Subcutaneous abdominal adipose tissue (tissue), 5 donors: ENCODE measurements around the gene LRRTM3.

Source experiments
- H3K27ac ChIP-seq: one replicate; pipeline ENCODE4 v1.7.0; 2013; ENCODE audit warnings: low read depth, mild to moderate bottlenecking, inconsistent platforms, low read length, moderate library complexity
- H3K27me3 ChIP-seq, 5 donors: one replicate each; pipeline ENCODE4 v1.7.0; 2013; ENCODE audit warnings: low read length in 5 of 5, inconsistent platforms in 1 of 5; ENCODE audit not compliant: control insufficient read depth in 5 of 5, insufficient read depth in 4 of 5
- H3K36me3 ChIP-seq, 5 donors: one replicate each; pipeline ENCODE4 v1.7.0; 2013; ENCODE audit warnings: low read length in 5 of 5; ENCODE audit not compliant: control insufficient read depth in 5 of 5, insufficient read depth in 5 of 5
- H3K4me1 ChIP-seq, 5 donors: one replicate each; pipeline ENCODE4 v1.7.0; 2013; ENCODE audit warnings: low read length in 5 of 5, mild to moderate bottlenecking in 3 of 5, moderate library complexity in 1 of 5; ENCODE audit not compliant: control insufficient read depth in 5 of 5, insufficient read depth in 5 of 5
- H3K4me3 ChIP-seq, 5 donors: one replicate each; pipeline ENCODE4 v1.7.0; 2013; ENCODE audit warnings: low read length in 5 of 5, low read depth in 1 of 5
- H3K9ac ChIP-seq, 5 donors: one replicate each; pipeline ENCODE4 v1.7.0; 2013; ENCODE audit warnings: low read length in 5 of 5, mild to moderate bottlenecking in 4 of 5, moderate library complexity in 3 of 5
- H3K9me3 ChIP-seq, 5 donors: one replicate each; pipeline ENCODE4 v1.7.0; 2013; ENCODE audit warnings: low read length in 5 of 5; ENCODE audit not compliant: control insufficient read depth in 5 of 5
- donor health status: healthy.
- donor health status: healthy.
- donor health status: healthy.
- donor health status: healthy.
- donor health status: healthy.

Gene LRRTM3

DNA sequence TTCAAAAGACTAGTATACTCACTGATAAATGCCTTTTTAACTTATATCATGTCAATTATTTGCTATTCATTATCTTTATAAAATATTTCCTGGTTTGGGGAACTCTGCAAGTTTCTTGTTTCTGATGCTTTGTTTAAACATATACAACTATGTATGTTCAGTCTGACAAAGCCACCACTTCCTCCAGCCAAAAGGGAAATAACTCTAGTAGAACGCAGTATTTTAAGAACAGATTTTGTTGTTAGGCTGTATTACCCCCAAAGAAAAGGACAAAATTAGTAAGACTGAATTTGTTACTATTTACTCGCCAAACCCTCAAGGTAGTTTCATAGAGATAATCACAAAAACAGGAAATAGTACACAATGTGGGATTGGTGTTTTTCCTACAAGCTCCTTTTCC is 78.9 kb downstream of the LRRTM3 start:
- H3K9me3 ChIP-seq, result no peaks in the 10 kb centered on the region
- no peak overlapping the region for H3K4me3 ChIP-seq
- no peak overlapping the region for H3K9ac ChIP-seq
- H3K27ac ChIP-seq, result no peak overlapping the region
- H3K36me3 ChIP-seq, result no peaks in the 10 kb centered on the region
- H3K4me1 ChIP-seq, result peaks cover 0 to 5% (median 0%) of the 10 kb centered on the region in 5 donors
- no peaks in the 10 kb centered on the region for H3K27me3 ChIP-seq

DNA sequence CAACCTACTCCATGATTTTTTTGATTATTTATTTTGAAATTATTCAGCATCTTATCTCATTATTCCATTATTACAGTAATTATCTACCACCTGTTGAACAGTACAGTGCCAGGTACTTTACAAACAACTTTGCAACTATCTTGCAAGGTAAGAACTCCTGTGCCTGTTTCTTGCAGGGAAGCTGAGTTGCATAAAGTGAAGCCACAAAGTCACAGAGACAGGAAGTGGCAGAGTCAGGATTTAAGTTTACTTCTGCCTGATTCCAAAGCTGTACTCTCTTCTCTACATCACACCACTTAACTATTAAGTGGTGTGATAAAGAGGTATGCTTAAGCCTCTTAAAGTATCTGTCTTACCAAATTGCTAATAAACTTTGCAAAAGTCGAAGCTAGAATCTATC is 80.1 kb downstream of the LRRTM3 start:
- no peaks in the 10 kb centered on the region for H3K27me3 ChIP-seq
- H3K4me1 ChIP-seq, result no peaks in the 10 kb centered on the region
- no peaks in the 10 kb centered on the region for H3K36me3 ChIP-seq
- H3K4me3 ChIP-seq, result no peak overlapping the region
- H3K27ac ChIP-seq, result no peak overlapping the region
- no peak overlapping the region for H3K9ac ChIP-seq
- no peaks in the 10 kb centered on the region for H3K9me3 ChIP-seq

DNA sequence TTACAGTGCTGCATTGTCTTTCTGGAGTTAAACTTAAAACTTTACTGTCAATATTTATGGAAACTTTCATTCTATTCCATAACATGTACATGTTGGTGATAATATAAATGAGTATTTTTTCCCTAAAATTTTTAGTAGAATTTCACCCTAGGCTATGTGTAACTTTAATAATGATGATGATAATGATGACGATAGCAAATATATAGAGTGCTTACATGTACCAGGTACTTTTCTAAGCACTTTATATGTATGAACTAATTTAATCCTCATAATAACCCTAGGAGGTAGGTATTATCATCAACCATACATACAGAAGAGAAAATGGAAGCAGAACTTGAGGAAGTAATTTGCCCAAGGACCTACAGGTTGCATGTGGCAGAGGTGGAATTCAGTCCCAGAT is 85.6 kb downstream of the LRRTM3 start:
- Histone ChIP-seq H3K27ac (no peak overlapping the region), H3K27me3 (no peaks in the 10 kb centered on the region), H3K4me1 (no peaks in the 10 kb centered on the region), H3K9ac (no peak overlapping the region), H3K4me3 (no peak overlapping the region), H3K36me3 (no peaks in the 10 kb centered on the region), H3K9me3 (no peaks in the 10 kb centered on the region)

DNA sequence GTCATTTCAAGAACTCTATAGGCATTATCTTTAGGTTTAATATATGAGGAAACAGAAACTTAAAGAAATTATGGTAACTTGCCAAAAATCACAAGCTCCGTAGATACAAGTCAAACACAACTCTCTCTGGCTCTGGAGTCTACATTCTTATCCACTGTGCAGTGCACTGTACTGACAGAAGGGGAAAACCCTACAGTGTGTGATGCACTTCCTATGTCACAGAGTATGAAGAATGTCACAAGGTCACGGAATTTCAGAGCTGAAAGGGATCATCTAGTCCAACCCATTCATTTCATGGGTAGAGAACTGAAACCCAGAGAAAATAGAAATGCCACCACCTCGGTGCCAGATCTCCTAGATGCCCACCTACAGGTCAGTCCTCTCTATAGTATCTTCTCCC is 86.1 kb downstream of the LRRTM3 start:
- no peak overlapping the region for H3K9ac ChIP-seq
- no peaks in the 10 kb centered on the region for H3K36me3 ChIP-seq
- no peak overlapping the region for H3K27ac ChIP-seq
- H3K27me3 ChIP-seq, result no peaks in the 10 kb centered on the region
- no peaks in the 10 kb centered on the region for H3K4me1 ChIP-seq
- H3K4me3 ChIP-seq, result no peak overlapping the region
- no peaks in the 10 kb centered on the region for H3K9me3 ChIP-seq

DNA sequence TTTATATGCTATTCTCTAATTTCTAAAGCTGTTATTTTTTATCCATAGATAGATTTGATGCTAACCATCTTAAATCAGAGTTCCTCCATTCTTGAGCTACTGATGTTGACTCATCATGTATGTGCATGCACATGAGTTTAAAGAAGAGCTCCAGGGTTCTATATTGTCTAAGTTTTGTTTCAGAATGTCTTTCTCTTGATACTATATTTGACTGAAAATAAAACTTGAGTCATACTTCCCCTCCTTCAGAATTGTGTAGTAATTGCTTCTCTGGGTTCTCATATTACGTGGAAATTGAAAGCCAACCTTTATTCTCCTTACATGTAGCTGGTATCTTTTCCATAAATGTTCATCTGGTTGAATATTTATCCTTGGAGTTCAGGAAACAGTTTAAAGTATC is 89.4 kb downstream of the LRRTM3 start:
- Histone ChIP-seq H3K36me3 (no peaks in the 10 kb centered on the region), H3K27me3 (no peaks in the 10 kb centered on the region), H3K4me1 (no peaks in the 10 kb centered on the region), H3K27ac (no peak overlapping the region), H3K4me3 (no peak overlapping the region), H3K9ac (no peak overlapping the region), H3K9me3 (no peaks in the 10 kb centered on the region)

DNA sequence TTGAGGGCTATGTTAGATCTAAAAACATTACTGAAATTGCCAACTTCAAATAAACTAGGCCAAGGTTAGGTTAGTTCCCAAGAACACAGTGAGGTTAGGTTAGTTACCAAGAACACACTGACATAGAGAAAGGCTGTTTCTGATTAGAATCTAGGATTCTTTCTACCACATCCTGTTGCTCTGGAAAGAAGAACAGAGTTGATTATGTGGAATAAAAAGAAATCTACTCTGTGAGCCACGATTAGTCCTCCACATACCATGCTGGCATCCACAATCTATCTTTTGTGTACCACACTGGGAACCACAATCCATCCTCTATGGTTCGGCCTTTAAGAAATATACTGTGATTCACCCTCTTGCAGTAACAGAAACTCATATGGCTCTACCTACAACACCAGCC is 91.4 kb downstream of the LRRTM3 start:
- H3K36me3 ChIP-seq, result no peaks in the 10 kb centered on the region
- no peaks in the 10 kb centered on the region for H3K27me3 ChIP-seq
- no peaks in the 10 kb centered on the region for H3K4me1 ChIP-seq
- H3K4me3 ChIP-seq, result no peak overlapping the region
- no peaks in the 10 kb centered on the region for H3K9me3 ChIP-seq
- no peak overlapping the region for H3K27ac ChIP-seq
- no peak overlapping the region for H3K9ac ChIP-seq

DNA sequence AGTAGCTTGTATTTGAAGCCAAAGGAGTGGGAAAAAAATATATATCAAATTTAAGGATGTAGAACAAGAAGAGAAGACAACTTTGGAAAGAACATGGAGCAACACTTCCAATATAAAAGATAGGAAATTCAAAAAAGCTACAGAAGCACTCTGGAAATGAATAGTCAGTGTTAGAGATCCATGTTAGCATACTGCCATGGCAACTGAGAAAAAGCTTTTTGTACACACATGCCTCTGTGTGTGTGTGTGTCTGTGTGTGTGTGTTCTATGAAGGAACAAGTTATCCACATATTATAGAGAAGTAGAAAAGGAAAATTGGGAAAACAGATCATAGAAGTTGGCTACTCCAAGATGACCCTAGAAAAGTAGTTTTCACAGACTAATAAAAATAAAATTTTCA is 96.3 kb downstream of the LRRTM3 start:
- no peak overlapping the region for H3K9ac ChIP-seq
- no peaks in the 10 kb centered on the region for H3K4me1 ChIP-seq
- H3K27me3 ChIP-seq, result no peaks in the 10 kb centered on the region
- H3K27ac ChIP-seq, result no peak overlapping the region
- no peak overlapping the region for H3K4me3 ChIP-seq
- H3K9me3 ChIP-seq, result no peaks in the 10 kb centered on the region
- no peaks in the 10 kb centered on the region for H3K36me3 ChIP-seq

DNA sequence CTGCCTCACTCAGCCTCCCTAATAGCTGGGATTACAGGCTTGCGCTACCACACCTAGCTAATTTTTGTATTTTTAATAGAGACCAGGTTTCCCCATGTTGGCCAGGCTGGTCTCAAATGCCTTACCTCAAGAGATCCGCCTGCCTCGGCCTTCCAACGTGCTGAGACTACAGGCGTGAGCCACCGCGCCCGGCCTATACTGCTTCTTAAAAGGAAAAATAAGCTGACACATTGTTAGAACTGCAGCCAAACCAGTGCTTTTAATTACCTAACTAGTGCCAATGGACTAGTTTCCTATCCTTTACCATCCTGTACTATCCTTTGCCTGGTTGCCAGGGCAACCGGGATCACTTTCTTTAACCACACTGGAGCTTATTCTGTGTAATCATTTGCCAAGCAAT is 108.0 kb downstream of the LRRTM3 start:
- Histone ChIP-seq H3K9ac (no peak overlapping the region), H3K4me1 (no peaks in the 10 kb centered on the region), H3K9me3 (no peaks in the 10 kb centered on the region), H3K4me3 (no peak overlapping the region), H3K36me3 (no peaks in the 10 kb centered on the region), H3K27me3 (no peaks in the 10 kb centered on the region), H3K27ac (no peak overlapping the region)

DNA sequence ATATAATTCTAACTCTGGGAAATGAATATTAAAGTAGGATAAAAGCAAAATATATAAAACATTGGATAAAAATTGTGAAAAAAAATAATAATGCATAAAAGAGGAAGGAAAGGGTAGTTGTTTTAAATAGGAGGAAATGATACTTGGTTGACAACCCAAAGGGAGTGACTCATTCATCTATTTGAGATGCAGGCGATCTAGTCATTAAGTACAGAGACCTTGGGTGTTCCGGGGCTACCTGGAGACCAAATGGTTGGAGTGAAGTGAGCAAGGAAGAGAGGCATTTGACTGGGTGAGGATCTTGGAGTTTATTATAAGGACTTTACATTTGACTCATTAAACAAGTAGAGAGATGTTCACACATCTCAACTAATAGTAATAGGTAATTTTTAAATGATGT is 111.0 kb downstream of the LRRTM3 start:
- Histone ChIP-seq H3K36me3 (no peaks in the 10 kb centered on the region), H3K27me3 (no peaks in the 10 kb centered on the region), H3K9ac (no peak overlapping the region), H3K27ac (no peak overlapping the region), H3K4me1 (no peaks in the 10 kb centered on the region), H3K9me3 (no peaks in the 10 kb centered on the region), H3K4me3 (no peak overlapping the region)

DNA sequence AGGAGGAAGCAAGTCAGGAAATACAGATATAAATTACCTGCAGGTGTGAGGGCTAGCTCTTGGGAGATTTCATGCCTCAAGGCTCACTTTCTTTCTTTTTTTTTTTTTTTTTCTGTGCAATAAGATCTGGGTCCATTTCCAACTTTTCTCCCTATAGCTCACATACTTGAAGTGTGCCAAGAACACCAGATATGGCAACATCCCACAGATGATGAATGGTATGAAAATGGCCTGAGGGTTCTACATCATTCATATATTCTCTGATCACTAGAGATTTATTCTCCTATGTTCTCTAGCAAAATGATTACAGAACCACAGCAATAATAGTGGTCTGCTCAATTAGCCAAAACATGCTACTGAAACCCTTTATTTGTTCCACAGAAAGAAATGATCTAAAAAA is 117.2 kb downstream of the LRRTM3 start:
- H3K36me3 ChIP-seq, result no peaks in the 10 kb centered on the region
- H3K4me1 ChIP-seq, result no peaks in the 10 kb centered on the region
- H3K9me3 ChIP-seq, result no peaks in the 10 kb centered on the region
- no peak overlapping the region for H3K4me3 ChIP-seq
- H3K9ac ChIP-seq, result no peak overlapping the region
- no peaks in the 10 kb centered on the region for H3K27me3 ChIP-seq
- H3K27ac ChIP-seq, result no peak overlapping the region

DNA sequence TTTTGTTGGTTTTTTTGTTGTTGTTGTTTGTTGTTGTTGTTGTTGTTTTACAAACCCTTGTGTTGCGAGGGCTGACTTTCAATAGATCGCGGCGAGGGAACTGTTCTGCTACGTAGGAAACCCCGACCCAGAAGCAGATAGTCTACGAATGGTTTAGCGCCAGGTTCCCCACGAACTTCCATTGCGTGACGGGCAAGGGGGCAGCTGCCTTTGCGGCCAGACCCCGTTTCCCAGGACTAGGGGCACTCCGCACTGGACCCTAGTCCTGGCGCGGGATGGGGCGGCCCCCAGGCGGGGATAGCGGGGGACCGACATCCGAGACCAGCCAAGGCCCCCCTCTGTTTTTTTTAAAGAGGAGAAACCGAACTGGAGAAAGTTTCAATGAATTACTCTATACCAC is 119.6 kb downstream of the LRRTM3 start:
- Histone ChIP-seq H3K36me3 (no peaks in the 10 kb centered on the region), H3K4me1 (no peaks in the 10 kb centered on the region), H3K27ac (no peak overlapping the region), H3K9me3 (no peaks in the 10 kb centered on the region), H3K27me3 (no peaks in the 10 kb centered on the region), H3K4me3 (no peak overlapping the region), H3K9ac (no peak overlapping the region)
